ENCODE measurements around the gene EXD3. TPM values are rescaled to one million over a fixed set of nuclear protein-coding genes. Genes with fewer than 3 reads are reported as not detected.

EXD3 gene
- total RNA-seq, 2 experiments from 2014 or later: 10.3 to 13.2 TPM

DNA sequence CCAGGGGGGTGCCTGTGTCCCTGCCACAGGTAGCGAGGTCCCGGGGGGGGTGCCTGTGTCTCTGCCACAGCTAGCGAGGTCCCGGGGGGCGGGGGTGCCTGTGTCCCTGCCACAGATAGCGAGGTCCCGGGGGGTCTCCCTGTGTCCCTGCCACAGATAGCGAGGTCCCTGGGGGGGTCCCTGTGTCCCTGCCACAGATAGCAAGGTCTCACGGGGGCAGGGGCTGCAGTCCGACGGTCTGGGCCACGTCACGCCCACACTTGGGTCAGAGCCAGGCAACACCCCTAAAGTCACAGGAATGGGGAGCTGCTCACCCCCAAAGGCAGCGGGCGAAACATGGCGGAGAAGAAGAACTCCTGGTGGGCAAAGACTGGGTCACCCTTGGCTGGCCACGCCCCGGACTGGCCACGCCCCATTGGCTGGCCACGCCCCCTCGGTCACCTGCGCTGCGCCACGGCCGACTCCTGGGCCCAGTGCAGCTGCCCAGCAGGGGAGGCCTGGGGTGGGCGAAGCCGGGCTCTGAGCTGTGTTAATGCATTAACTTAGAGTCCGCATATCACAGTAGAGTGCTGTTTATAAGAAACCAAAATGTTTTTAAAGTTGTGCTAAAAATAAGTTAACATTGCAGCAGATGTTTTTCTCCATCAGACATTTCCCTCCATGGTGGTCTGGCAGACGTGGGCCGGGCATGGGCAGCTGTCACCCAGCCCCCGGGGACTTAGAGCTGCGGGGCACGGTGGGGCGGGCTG lies 7.2 kb upstream of the EXD3 start:
- no peaks in the 10 kb centered on the region for H3K4me1 Mint-ChIP-seq
- no peak overlapping the region for H3K27ac Mint-ChIP-seq
- no peaks in the 10 kb centered on the region for H3K27me3 Mint-ChIP-seq
- H3K36me3 Mint-ChIP-seq (ENCODE audit: low read depth): no peaks in the 10 kb centered on the region
- POLR2A ChIA-PET: no interaction called here
- CTCF ChIA-PET: interaction anchor here (0.7 kb wide), 1 partner anchor 16 kb away, joined by 3 read pairs; no protein-coding TSS in a partner anchor
- no peak for DNase-seq
- no peaks in the 10 kb centered on the region for H3K9me3 Mint-ChIP-seq
- H3K4me3 Mint-ChIP-seq: no peak overlapping the region

GRCh38 chr9:137429546-137429890 lies 6.6 kb upstream of the EXD3 start:
- no peak overlapping the region for H3K27ac Mint-ChIP-seq
- H3K4me3 Mint-ChIP-seq: no peak overlapping the region
- POLR2A ChIA-PET: no interaction called here
- CTCF ChIA-PET: no interaction called here
- peaks cover 6% of the 10 kb centered on the region for H3K27me3 Mint-ChIP-seq
- H3K4me1 Mint-ChIP-seq: no peaks in the 10 kb centered on the region
- no peaks in the 10 kb centered on the region for H3K9me3 Mint-ChIP-seq
- no peaks in the 10 kb centered on the region for H3K36me3 Mint-ChIP-seq (ENCODE audit: low read depth)
- no peak for DNase-seq

- POLR2A ChIA-PET: no interaction called here
Observed at GRCh38 chr9:137428841-137429545, 6.0 kb upstream of the EXD3 start.

DNA sequence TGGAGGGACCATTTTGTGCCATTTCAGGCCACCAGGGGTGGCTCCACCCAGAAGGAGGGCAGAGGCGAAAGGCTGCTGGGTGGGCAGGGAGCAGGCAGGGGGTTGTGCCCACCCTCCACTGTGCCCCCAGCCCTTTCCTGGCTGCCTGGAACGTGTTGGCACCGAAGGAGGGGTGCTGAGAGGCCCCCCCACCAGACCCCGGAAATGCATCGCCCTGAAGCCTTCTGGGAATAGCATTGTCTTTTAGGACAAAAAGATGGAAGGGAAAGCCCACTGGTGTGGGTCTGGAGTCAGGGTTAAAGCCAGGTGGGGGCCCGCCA lies 5.3 kb upstream of the EXD3 start:
- ChIA-PET CTCF (no interaction called here), POLR2A (no interaction called here)

More at GRCh38 chr9:137428841-137429545, 6.0 kb upstream of the EXD3 start:
- no peak overlapping the region for H3K27ac Mint-ChIP-seq
- no peaks in the 10 kb centered on the region for H3K9me3 Mint-ChIP-seq
- H3K36me3 Mint-ChIP-seq (ENCODE audit: low read depth): no peaks in the 10 kb centered on the region
- H3K4me3 Mint-ChIP-seq: no peak overlapping the region
- CTCF ChIA-PET: no interaction called here
- DNase-seq: no peak
- H3K27me3 Mint-ChIP-seq: peaks cover 11% of the 10 kb centered on the region
- no peaks in the 10 kb centered on the region for H3K4me1 Mint-ChIP-seq

DNA sequence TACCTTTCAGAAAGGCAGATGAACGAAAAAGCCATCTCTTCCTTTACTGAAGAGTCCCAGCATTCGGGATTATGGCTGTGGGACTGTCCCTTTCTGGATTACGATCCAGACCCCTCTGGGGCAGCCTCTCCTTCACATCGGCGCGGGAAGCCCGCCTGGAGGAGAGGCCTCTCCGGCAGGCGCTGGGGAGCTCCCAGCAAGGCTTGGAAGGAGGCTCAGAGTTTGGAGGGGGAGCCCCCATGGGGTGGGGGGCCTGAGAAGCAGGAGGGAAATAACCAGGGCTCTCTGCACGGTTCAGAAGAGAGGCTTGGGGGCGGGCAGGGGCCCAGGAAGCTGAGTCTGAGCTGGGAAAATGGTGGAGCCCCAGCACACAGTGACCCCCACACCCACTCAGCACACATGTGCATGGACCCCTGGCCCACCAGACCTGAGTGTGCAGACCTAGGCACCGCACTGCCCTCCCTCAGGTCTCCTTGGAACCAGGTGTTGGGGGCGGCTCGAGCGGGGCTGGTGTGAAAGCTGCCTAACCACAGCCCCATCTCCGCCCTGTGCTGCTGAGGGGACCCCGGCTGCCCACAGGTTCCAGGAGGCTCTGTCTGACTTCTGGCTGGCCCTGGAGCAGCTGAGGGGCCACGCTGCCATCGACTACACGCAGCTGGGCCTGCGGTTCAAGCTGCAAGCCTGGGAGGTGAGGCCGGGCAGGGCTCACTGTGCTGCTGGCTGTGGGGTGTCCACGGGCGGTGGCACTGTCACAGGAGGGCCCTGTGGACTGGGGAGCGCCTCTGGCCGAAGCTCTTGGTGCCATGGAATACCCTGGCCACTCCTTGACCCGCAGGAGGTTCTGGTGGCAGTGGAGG lies 4.7 kb upstream of the EXD3 start:
- ChIA-PET CTCF (no interaction called here), POLR2A (no interaction called here)
- Mint-ChIP-seq H3K27ac (no peak overlapping the region), H3K4me1 (no peaks in the 10 kb centered on the region), H3K4me3 (no peak overlapping the region), H3K9me3 (no peaks in the 10 kb centered on the region), H3K36me3 (ENCODE audit: low read depth) (no peaks in the 10 kb centered on the region), H3K27me3 (peaks cover 11% of the 10 kb centered on the region)
- DNase-seq: no peak

More for the DNA sequence above, 5.3 kb upstream of the EXD3 start:
- Mint-ChIP-seq H3K27me3 (peaks cover 11% of the 10 kb centered on the region), H3K4me3 (no peak overlapping the region), H3K27ac (no peak overlapping the region), H3K9me3 (no peaks in the 10 kb centered on the region), H3K4me1 (no peaks in the 10 kb centered on the region), H3K36me3 (ENCODE audit: low read depth) (no peaks in the 10 kb centered on the region)
- DNase-seq: no peak

- ChIA-PET POLR2A (no interaction called here), CTCF (no interaction called here)
- no peak for DNase-seq
- Mint-ChIP-seq H3K9me3 (no peaks in the 10 kb centered on the region), H3K27me3 (peaks cover 11% of the 10 kb centered on the region), H3K36me3 (ENCODE audit: low read depth) (no peaks in the 10 kb centered on the region), H3K4me1 (peaks cover 11% of the 10 kb centered on the region), H3K4me3 (no peak overlapping the region), H3K27ac (no peak overlapping the region)
Observed at GRCh38 chr9:137426018-137426681, 3.2 kb upstream of the EXD3 start.

DNA sequence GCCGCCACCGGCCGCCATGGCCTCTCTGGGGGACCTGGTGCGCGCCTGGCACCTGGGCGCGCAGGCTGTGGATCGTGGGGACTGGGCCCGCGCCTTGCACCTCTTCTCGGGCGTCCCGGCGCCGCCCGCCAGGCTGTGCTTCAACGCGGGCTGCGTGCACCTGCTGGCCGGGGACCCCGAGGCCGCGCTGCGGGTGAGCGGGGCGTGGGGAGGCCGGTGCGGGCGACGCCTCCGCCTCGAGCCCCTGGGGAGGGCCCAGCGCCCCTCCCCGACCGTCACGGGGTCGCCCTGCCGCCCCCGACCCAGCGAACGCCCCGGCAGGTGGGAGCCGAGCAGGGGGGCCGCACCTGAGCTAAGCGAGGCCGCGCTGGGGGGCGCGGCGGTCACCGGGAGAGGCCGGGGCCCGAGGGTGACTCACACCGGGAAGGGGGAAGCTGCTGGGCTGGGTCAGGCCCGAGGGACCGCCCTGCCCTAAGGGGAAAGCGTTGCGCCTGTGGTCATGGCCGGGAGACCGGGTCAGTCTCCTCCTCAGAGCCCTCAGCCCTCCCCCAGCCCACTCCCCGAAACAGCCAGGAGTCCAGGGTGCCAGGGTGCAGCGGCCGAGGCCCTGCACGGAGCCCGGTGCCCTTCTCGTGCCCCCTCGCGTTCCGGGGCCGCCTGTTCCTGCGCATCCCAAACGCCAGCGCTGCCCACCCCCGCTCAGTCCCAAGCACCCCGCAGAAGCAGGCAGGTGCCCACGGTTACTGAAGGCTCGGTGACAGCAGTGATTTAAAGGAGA lies 741 bp upstream of the EXD3 start:
- H3K4me3 Mint-ChIP-seq: no peak overlapping the region
- peaks cover 11% of the 10 kb centered on the region for H3K27me3 Mint-ChIP-seq
- no peaks in the 10 kb centered on the region for H3K9me3 Mint-ChIP-seq
- ChIA-PET POLR2A (interaction anchor here (1.8 kb wide), 1 partner anchor 183 kb away, joined by 4 read pairs; no protein-coding TSS in a partner anchor), CTCF (interaction anchor here (0.8 to 2.4 kb wide), 24 partner anchors 8 to 310 kb away, joined by 3 to 13 read pairs (median 4); partner anchors contain the start of genes MRPL41, NRARP and NSMF)
- H3K27ac Mint-ChIP-seq: no peak overlapping the region
- no peaks in the 10 kb centered on the region for H3K36me3 Mint-ChIP-seq (ENCODE audit: low read depth)
- H3K4me1 Mint-ChIP-seq: peaks cover 12% of the 10 kb centered on the region
- no peak for DNase-seq

DNA sequence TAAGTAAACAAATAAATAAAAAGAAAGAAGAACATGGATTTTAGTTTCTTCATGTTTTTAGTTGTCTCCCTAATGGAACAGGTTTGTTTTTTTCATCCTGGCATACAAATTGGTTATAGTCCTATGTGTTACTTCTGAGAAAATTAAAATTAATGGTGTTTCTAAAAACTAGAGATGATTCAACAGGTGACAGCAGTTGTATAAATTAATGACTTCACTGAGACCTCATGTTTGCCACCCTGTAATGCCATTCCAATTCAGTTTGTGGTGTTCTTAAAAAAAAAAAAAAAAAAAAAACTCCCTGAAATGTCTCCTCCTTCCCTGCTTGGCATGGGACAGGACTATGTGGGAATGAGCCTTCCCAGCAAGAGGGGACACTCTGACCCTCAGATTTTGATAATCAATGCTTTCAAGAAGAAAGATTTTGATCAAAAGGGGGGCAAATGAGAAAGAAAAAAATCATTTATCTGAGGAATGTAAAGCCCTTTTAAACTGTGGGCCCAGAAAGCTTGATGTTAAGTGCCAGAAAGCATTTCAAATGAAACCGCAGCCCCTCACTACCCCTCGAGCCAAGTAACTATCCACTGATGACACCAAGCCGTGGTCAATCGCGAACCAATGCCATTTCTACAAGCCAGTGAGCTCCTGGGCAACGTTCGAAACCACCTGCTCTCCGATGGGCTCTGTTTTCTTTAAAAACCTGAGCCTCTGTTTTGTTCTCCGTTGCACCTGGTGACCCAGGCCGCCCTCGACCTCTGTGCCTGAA lies 941 bp downstream of the EXD3 start:
- Mint-ChIP-seq H3K4me1 (peaks cover 12% of the 10 kb centered on the region), H3K36me3 (ENCODE audit: low read depth) (no peaks in the 10 kb centered on the region), H3K27ac (peak overlapping the region; percentile 75), H3K4me3 (peak overlapping the region; percentile 81), H3K9me3 (no peaks in the 10 kb centered on the region), H3K27me3 (peaks cover 11% of the 10 kb centered on the region)
- ChIA-PET POLR2A (interaction anchor here (1.8 kb wide), 1 partner anchor 181 kb away, joined by 4 read pairs; no protein-coding TSS in a partner anchor), CTCF (interaction anchor here (0.5 to 2.4 kb wide), 13 partner anchors 9 to 181 kb away, joined by 3 to 13 read pairs (median 4); partner anchors contain the start of gene NRARP)
- DNase-seq: no peak

GRCh38 chr9:137417161-137418021 lies 5.6 kb downstream of the EXD3 start:
- POLR2A ChIA-PET: no interaction called here
- H3K4me3 Mint-ChIP-seq: peak overlapping the region; percentile 34
- H3K9me3 Mint-ChIP-seq: no peaks in the 10 kb centered on the region
- no peak for DNase-seq
- no peak overlapping the region for H3K27ac Mint-ChIP-seq
- no peaks in the 10 kb centered on the region for H3K36me3 Mint-ChIP-seq (ENCODE audit: low read depth)
- CTCF ChIA-PET: interaction anchor here (1.1 kb wide), 1 partner anchor 131 kb away, joined by 3 read pairs; no protein-coding TSS in a partner anchor
- no peaks in the 10 kb centered on the region for H3K27me3 Mint-ChIP-seq
- H3K4me1 Mint-ChIP-seq: peaks cover 20% of the 10 kb centered on the region

DNA sequence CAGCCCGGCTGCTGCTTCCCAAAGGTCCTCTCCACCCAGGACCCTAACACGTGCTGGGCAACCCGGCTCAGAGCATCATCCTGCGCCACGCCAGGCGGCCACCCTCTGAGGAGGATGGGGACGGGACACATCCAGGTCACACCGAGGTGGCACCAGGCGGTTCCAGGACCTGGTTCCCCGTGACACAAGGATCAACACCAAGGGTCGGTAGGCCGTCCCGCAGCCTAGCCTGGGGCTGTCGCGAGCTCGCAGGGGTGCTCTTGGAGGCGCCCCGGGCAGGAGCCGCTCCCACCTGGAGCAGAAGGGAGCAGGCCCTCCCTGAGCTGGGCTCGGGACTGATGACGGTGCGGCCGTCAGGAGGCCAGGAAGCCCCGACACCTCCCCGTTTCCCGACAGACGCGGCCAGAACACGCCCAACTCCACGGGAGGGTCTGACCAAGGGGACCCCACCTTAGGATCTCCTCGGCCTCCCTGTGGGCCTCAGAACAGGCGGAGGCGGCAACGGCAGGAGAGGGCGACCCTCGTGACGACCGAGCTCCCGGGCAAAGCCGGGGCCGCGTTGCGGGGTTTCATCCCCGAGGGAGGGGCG lies 6.3 kb downstream of the EXD3 start:
- no peak for DNase-seq
- ChIA-PET POLR2A (no interaction called here), CTCF (no interaction called here)
- Mint-ChIP-seq H3K36me3 (ENCODE audit: low read depth) (no peaks in the 10 kb centered on the region), H3K9me3 (no peaks in the 10 kb centered on the region), H3K4me1 (peaks cover 15% of the 10 kb centered on the region), H3K27ac (no peak overlapping the region), H3K4me3 (no peak overlapping the region), H3K27me3 (no peaks in the 10 kb centered on the region)

Data from activated CD4-positive, alpha-beta T cell treated with anti-CD3 and anti-CD28 coated beads, Interleukin-2, amount 10 ng/mL, durations not matched to agents 7 days and 5 days (primary cell).